ENCODE data around the gene RAB7B.

- TF ChIP-seq, protein P1, sequence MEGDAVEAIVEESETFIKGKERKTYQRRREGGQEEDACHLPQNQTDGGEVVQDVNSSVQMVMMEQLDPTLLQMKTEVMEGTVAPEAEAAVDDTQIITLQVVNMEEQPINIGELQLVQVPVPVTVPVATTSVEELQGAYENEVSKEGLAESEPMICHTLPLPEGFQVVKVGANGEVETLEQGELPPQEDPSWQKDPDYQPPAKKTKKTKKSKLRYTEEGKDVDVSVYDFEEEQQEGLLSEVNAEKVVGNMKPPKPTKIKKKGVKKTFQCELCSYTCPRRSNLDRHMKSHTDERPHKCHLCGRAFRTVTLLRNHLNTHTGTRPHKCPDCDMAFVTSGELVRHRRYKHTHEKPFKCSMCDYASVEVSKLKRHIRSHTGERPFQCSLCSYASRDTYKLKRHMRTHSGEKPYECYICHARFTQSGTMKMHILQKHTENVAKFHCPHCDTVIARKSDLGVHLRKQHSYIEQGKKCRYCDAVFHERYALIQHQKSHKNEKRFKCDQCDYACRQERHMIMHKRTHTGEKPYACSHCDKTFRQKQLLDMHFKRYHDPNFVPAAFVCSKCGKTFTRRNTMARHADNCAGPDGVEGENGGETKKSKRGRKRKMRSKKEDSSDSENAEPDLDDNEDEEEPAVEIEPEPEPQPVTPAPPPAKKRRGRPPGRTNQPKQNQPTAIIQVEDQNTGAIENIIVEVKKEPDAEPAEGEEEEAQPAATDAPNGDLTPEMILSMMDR (IDR thresholded peaks at IDR 0.05) = no peak
- TF ChIP-seq POLR2A (IDR thresholded peaks at IDR 0.05) (no peak), EP300 (IDR thresholded peaks at IDR 0.05) (no peak)
Measured at GRCh38 chr1:205972491-205973168, 30.6 kb downstream of the RAB7B start.
